ENCODE data around the gene CACNA2D1. TPM values are rescaled to one million over a fixed set of nuclear protein-coding genes. Genes with fewer than 3 reads are reported as not detected.

The CACNA2D1 gene
- total and polyA plus RNA-seq, 7 experiments from 2014 or later: not detected

GRCh38 chr7:82294865-82295264, 148.7 kb downstream of the CACNA2D1 start:
- Histone ChIP-seq H3K36me3 (ENCODE audit: control insufficient read depth in 2 of 3, insufficient read depth in 3 of 3, low read length in 3 of 3) (no peaks in the 10 kb centered on the region), H3K4me1 (ENCODE audit: control insufficient read depth in 2 of 2, insufficient read depth in 2 of 2, low read length in 2 of 2) (no peaks in the 10 kb centered on the region), H3K27ac (ENCODE audit: low read depth, low read length) (no peak overlapping the region), H3K4me3 (ENCODE audit: low read length) (no peak overlapping the region), H3K27me3 (ENCODE audit: control insufficient read depth in 2 of 2, insufficient read depth in 2 of 2, low read length in 2 of 2) (no peaks in the 10 kb centered on the region), H3K9me3 (ENCODE audit: control insufficient read depth in 2 of 3, low read length in 3 of 3) (no peaks in the 10 kb centered on the region)
- CTCF ChIA-PET: no interaction called here
- no peak overlapping the region for H3K4me3 Mint-ChIP-seq
- peaks cover 0 to 3% (median 0%) of the 10 kb centered on the region in 5 donors for H3K27me3 Mint-ChIP-seq
- intact Hi-C loops (cut with micrococcal nuclease): no loop called here
- ATAC-seq (no peak), DNase-seq (no peak)
- H3K36me3 Mint-ChIP-seq: no peaks in the 10 kb centered on the region
- peaks cover 0 to 3% (median 0%) of the 10 kb centered on the region in 11 donors for H3K9me3 Mint-ChIP-seq
- H3K27ac Mint-ChIP-seq: no peak overlapping the region
- H3K4me1 Mint-ChIP-seq: no peaks in the 10 kb centered on the region
- POLR2A ChIA-PET: no interaction called here

DNA sequence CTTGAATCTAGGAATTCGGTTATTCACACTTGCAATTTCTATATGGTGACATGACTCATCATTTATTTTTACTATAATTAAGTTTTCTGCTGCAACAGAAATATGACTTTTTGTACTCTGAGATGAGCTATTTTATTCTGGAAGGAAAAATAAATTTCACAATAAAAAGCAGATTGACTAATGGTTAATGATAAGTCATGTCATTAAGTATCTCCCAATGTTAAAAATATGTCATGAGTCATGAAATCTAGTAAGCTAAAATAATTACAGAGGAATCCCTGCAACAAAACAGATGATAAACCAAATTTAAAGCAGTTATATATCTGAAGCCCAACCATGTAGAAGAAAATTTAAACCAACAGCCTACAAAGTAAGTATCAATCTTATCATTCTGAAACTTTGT, 149.2 kb downstream of the CACNA2D1 start:
- H3K4me3 Mint-ChIP-seq: no peak overlapping the region
- H3K4me3 ChIP-seq (ENCODE audit: low read length): no peak overlapping the region

DNA sequence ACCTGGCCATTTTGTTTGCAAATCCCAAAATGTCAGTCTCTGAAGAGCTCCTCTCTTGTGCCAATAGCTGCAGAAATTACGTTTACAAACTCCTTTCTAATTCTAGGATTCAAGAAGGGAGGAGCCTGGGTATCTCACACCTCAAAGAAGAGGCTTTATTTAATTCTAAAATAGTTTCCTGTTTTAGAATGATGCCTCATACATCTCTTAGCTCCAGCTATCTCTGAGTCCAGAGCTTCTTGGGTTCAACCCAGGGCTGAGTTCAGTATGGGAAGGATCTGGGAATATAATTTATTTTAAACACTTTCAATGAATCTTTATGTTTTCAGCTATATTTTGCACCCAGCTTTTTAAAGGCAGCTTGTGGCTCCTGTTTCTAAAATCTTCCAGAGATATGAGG, 150.1 kb downstream of the CACNA2D1 start:
- Histone ChIP-seq H3K9me3 (ENCODE audit: control insufficient read depth in 2 of 3, low read length in 3 of 3) (no peaks in the 10 kb centered on the region), H3K27me3 (ENCODE audit: control insufficient read depth in 2 of 2, insufficient read depth in 2 of 2, low read length in 2 of 2) (no peaks in the 10 kb centered on the region), H3K4me1 (ENCODE audit: control insufficient read depth in 2 of 2, insufficient read depth in 2 of 2, low read length in 2 of 2) (no peaks in the 10 kb centered on the region), H3K36me3 (ENCODE audit: control insufficient read depth in 2 of 3, insufficient read depth in 3 of 3, low read length in 3 of 3) (no peaks in the 10 kb centered on the region), H3K4me3 (ENCODE audit: low read length) (no peak overlapping the region), H3K27ac (ENCODE audit: low read depth, low read length) (no peak overlapping the region)
- Mint-ChIP-seq H3K27me3 (peaks cover 0 to 3% (median 0%) of the 10 kb centered on the region in 5 donors), H3K9me3 (peaks cover 0 to 5% (median 0%) of the 10 kb centered on the region in 11 donors), H3K27ac (no peak overlapping the region), H3K4me3 (no peak overlapping the region), H3K4me1 (no peaks in the 10 kb centered on the region), H3K36me3 (no peaks in the 10 kb centered on the region)
- no peak for ATAC-seq
- POLR2A ChIA-PET: no interaction called here
- intact Hi-C loops (cut with micrococcal nuclease): no loop called here
- DNase-seq: no peak
- CTCF ChIA-PET: no interaction called here

More for the DNA sequence above, 149.2 kb downstream of the CACNA2D1 start:
- Mint-ChIP-seq H3K27me3 (peaks cover 0 to 3% (median 0%) of the 10 kb centered on the region in 5 donors), H3K4me1 (no peaks in the 10 kb centered on the region), H3K27ac (no peak overlapping the region), H3K9me3 (peaks cover 0 to 3% (median 0%) of the 10 kb centered on the region in 11 donors), H3K36me3 (no peaks in the 10 kb centered on the region)
- POLR2A ChIA-PET: no interaction called here
- H3K9me3 ChIP-seq (ENCODE audit: control insufficient read depth in 2 of 3, low read length in 3 of 3): no peaks in the 10 kb centered on the region
- ATAC-seq (no peak), DNase-seq (no peak)
- intact Hi-C loops (cut with micrococcal nuclease): no loop called here
- H3K27ac ChIP-seq (ENCODE audit: low read depth, low read length): no peak overlapping the region
- H3K27me3 ChIP-seq (ENCODE audit: control insufficient read depth in 2 of 2, insufficient read depth in 2 of 2, low read length in 2 of 2): no peaks in the 10 kb centered on the region
- no peaks in the 10 kb centered on the region for H3K4me1 ChIP-seq (ENCODE audit: control insufficient read depth in 2 of 2, insufficient read depth in 2 of 2, low read length in 2 of 2)
- CTCF ChIA-PET: no interaction called here
- no peaks in the 10 kb centered on the region for H3K36me3 ChIP-seq (ENCODE audit: control insufficient read depth in 2 of 3, insufficient read depth in 3 of 3, low read length in 3 of 3)

DNA sequence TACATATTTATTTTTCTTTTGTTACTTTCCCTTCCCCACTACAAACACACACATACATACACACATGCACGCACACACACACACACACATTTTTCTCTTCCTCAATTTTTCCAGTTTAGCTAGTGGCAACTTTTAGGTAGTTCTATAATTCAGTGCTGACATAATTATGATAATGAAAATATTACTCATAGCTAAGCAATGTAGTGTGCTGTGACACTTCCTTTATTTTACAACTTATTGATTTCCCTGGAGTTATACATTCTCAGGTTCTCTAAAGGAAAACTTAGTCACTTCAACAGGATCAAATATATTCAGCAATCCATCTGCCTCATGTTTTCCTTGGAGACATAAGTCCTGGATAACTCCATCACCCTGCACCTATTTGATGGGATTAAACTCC, 151.6 kb downstream of the CACNA2D1 start:
- Mint-ChIP-seq H3K27ac (no peak overlapping the region), H3K4me1 (no peaks in the 10 kb centered on the region), H3K9me3 (peaks cover 0 to 5% (median 0%) of the 10 kb centered on the region in 11 donors), H3K4me3 (no peak overlapping the region), H3K27me3 (peaks cover 0 to 3% (median 0%) of the 10 kb centered on the region in 5 donors), H3K36me3 (no peaks in the 10 kb centered on the region)
- intact Hi-C loops (cut with micrococcal nuclease): no loop called here
- ChIA-PET POLR2A (no interaction called here), CTCF (no interaction called here)
- Histone ChIP-seq H3K9me3 (ENCODE audit: control insufficient read depth in 2 of 3, low read length in 3 of 3) (no peaks in the 10 kb centered on the region), H3K27me3 (ENCODE audit: control insufficient read depth in 2 of 2, insufficient read depth in 2 of 2, low read length in 2 of 2) (no peaks in the 10 kb centered on the region), H3K4me1 (ENCODE audit: control insufficient read depth in 2 of 2, insufficient read depth in 2 of 2, low read length in 2 of 2) (no peaks in the 10 kb centered on the region), H3K27ac (ENCODE audit: low read depth, low read length) (no peak overlapping the region), H3K4me3 (ENCODE audit: low read length) (no peak overlapping the region), H3K36me3 (ENCODE audit: control insufficient read depth in 2 of 3, insufficient read depth in 3 of 3, low read length in 3 of 3) (no peaks in the 10 kb centered on the region)
- no peak for DNase-seq
- ATAC-seq: no peak

- H3K4me1 Mint-ChIP-seq: no peaks in the 10 kb centered on the region
- Histone ChIP-seq H3K4me3 (ENCODE audit: low read length) (no peak overlapping the region), H3K36me3 (ENCODE audit: control insufficient read depth in 2 of 3, insufficient read depth in 3 of 3, low read length in 3 of 3) (no peaks in the 10 kb centered on the region), H3K27ac (ENCODE audit: low read depth, low read length) (no peak overlapping the region), H3K4me1 (ENCODE audit: control insufficient read depth in 2 of 2, insufficient read depth in 2 of 2, low read length in 2 of 2) (no peaks in the 10 kb centered on the region), H3K27me3 (ENCODE audit: control insufficient read depth in 2 of 2, insufficient read depth in 2 of 2, low read length in 2 of 2) (no peaks in the 10 kb centered on the region), H3K9me3 (ENCODE audit: control insufficient read depth in 2 of 3, low read length in 3 of 3) (no peaks in the 10 kb centered on the region)
- peaks cover 0 to 3% (median 0%) of the 10 kb centered on the region in 5 donors for H3K27me3 Mint-ChIP-seq
- DNase-seq: no peak
- ChIA-PET POLR2A (no interaction called here), CTCF (no interaction called here)
- no peak overlapping the region for H3K4me3 Mint-ChIP-seq
- no peak overlapping the region for H3K27ac Mint-ChIP-seq
- H3K36me3 Mint-ChIP-seq: no peaks in the 10 kb centered on the region
- H3K9me3 Mint-ChIP-seq: peaks cover 0 to 5% (median 2%) of the 10 kb centered on the region in 11 donors
- intact Hi-C loops (cut with micrococcal nuclease): no loop called here
- no peak for ATAC-seq
Measured at GRCh38 chr7:82289889-82290288, 153.7 kb downstream of the CACNA2D1 start.

DNA sequence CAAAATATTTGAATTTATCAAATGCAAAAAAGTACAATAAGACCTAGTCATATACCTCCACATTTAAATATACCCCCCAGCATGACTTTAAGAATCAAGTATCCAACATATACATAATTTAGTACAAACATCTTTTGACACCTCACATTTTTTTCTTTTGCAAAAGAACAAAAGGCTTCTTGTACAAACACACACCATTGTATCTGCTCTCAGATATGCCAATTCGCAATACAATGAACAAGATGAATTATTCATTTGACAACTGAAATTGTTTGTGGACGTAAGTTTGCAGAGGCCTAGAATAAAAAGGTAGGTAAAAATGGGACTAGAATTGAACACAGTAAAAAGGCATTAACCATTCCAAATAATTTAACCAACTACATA, 154.4 kb downstream of the CACNA2D1 start:
- peaks cover 0 to 7% (median 2%) of the 10 kb centered on the region in 11 donors for H3K9me3 Mint-ChIP-seq
- no peaks in the 10 kb centered on the region for H3K36me3 Mint-ChIP-seq
- CTCF ChIA-PET: no interaction called here

DNA sequence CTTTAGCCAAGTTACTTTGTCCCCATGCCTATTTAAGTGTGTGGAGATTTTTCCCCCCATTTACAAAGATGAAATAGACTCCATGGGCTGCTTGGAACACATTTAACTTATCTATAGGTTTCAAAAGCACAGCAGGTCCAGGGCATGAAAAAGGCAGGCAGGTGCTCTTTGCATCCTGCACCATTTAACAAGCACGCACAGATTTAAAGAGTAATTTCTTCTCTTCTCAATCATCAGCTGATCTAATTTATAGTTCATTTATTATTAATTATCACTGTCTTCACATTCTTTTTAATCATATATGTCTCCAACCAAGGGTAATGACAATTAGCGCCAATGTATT, 156.8 kb downstream of the CACNA2D1 start:
- H3K27ac ChIP-seq (ENCODE audit: low read depth, low read length): no peak overlapping the region
- H3K9me3 ChIP-seq (ENCODE audit: control insufficient read depth in 2 of 3, low read length in 3 of 3): no peaks in the 10 kb centered on the region
- no peak for DNase-seq
- no peak overlapping the region for H3K4me3 ChIP-seq (ENCODE audit: low read length)
- no peaks in the 10 kb centered on the region for H3K36me3 Mint-ChIP-seq
- ChIA-PET POLR2A (no interaction called here), CTCF (no interaction called here)
- no peaks in the 10 kb centered on the region for H3K4me1 Mint-ChIP-seq
- ATAC-seq: no peak
- H3K9me3 Mint-ChIP-seq: peaks cover 0 to 12% (median 2%) of the 10 kb centered on the region in 11 donors
- H3K4me1 ChIP-seq (ENCODE audit: control insufficient read depth in 2 of 2, insufficient read depth in 2 of 2, low read length in 2 of 2): no peaks in the 10 kb centered on the region
- H3K27me3 Mint-ChIP-seq: no peaks in the 10 kb centered on the region
- no peak overlapping the region for H3K27ac Mint-ChIP-seq
- H3K27me3 ChIP-seq (ENCODE audit: control insufficient read depth in 2 of 2, insufficient read depth in 2 of 2, low read length in 2 of 2): no peaks in the 10 kb centered on the region
- no peak overlapping the region for H3K4me3 Mint-ChIP-seq
- intact Hi-C loops (cut with micrococcal nuclease): no loop called here
- H3K36me3 ChIP-seq (ENCODE audit: control insufficient read depth in 2 of 3, insufficient read depth in 3 of 3, low read length in 3 of 3): no peaks in the 10 kb centered on the region

More for the DNA sequence above, 154.4 kb downstream of the CACNA2D1 start:
- H3K9me3 ChIP-seq (ENCODE audit: control insufficient read depth in 2 of 3, low read length in 3 of 3): no peaks in the 10 kb centered on the region
- no peak for DNase-seq
- H3K27ac Mint-ChIP-seq: no peak overlapping the region
- H3K4me3 Mint-ChIP-seq: no peak overlapping the region
- intact Hi-C loops (cut with micrococcal nuclease): no loop called here
- POLR2A ChIA-PET: no interaction called here
- no peak for ATAC-seq
- H3K27me3 Mint-ChIP-seq: peaks cover 0 to 3% (median 0%) of the 10 kb centered on the region in 5 donors
- no peaks in the 10 kb centered on the region for H3K4me1 ChIP-seq (ENCODE audit: control insufficient read depth in 2 of 2, insufficient read depth in 2 of 2, low read length in 2 of 2)
- no peaks in the 10 kb centered on the region for H3K27me3 ChIP-seq (ENCODE audit: control insufficient read depth in 2 of 2, insufficient read depth in 2 of 2, low read length in 2 of 2)
- H3K36me3 ChIP-seq (ENCODE audit: control insufficient read depth in 2 of 3, insufficient read depth in 3 of 3, low read length in 3 of 3): no peaks in the 10 kb centered on the region
- no peak overlapping the region for H3K27ac ChIP-seq (ENCODE audit: low read depth, low read length)
- no peak overlapping the region for H3K4me3 ChIP-seq (ENCODE audit: low read length)
- H3K4me1 Mint-ChIP-seq: no peaks in the 10 kb centered on the region

All from naive thymus-derived CD4-positive, alpha-beta T cell (primary cell).